ENCODE data around the gene ST6GALNAC3.

Gene ST6GALNAC3

DNA sequence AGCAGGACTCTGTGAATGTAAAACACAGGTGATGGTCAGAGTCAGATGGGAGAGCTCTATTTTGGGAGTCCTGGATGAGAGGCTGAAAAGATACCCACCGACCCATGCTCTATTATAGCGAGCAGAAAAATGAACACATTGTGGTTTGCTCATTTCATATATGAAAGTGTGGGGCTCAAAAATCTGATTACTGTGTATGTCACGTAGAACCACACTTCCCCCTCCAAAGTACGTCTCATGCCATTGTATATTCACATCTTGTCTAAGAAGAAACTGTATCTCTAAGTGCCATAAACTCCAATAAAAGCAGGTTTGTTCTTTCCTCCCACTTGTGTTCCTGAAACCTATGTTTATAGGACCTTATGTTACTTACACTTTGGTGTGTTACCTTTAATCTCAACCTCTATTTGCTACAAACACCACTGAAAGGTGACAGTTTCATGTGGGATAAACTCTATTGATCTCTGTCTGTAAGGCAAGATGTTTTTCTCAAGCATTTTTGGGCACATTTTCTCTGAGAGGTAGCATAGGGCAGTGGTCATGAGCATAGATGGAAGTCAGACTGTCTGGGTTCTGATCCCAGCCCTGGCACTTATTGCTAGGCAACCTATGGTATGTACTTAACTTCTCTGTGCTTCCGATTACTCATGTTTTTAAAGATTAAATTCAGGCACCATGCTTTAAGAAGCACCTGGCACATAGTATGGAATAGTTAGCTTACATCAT is 214.4 kb downstream of the ST6GALNAC3 start:
- H3K27me3 ChIP-seq: no peaks in the 10 kb centered on the region
- H3K27ac ChIP-seq: no peak overlapping the region
- H3K4me1 ChIP-seq (ENCODE audit: control insufficient read depth in 1 of 2, insufficient read depth in 1 of 2, low read depth in 1 of 2, low read length in 1 of 2): no peaks in the 10 kb centered on the region
- TF ChIP-seq, protein P1, sequence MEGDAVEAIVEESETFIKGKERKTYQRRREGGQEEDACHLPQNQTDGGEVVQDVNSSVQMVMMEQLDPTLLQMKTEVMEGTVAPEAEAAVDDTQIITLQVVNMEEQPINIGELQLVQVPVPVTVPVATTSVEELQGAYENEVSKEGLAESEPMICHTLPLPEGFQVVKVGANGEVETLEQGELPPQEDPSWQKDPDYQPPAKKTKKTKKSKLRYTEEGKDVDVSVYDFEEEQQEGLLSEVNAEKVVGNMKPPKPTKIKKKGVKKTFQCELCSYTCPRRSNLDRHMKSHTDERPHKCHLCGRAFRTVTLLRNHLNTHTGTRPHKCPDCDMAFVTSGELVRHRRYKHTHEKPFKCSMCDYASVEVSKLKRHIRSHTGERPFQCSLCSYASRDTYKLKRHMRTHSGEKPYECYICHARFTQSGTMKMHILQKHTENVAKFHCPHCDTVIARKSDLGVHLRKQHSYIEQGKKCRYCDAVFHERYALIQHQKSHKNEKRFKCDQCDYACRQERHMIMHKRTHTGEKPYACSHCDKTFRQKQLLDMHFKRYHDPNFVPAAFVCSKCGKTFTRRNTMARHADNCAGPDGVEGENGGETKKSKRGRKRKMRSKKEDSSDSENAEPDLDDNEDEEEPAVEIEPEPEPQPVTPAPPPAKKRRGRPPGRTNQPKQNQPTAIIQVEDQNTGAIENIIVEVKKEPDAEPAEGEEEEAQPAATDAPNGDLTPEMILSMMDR (IDR thresholded peaks at IDR 0.05): no peak
- H3K36me3 ChIP-seq: no peaks in the 10 kb centered on the region
- H3K4me3 ChIP-seq (ENCODE audit: low read depth in 1 of 2, low read length in 1 of 2): no peak overlapping the region
- H3K9me3 ChIP-seq: no peaks in the 10 kb centered on the region

DNA sequence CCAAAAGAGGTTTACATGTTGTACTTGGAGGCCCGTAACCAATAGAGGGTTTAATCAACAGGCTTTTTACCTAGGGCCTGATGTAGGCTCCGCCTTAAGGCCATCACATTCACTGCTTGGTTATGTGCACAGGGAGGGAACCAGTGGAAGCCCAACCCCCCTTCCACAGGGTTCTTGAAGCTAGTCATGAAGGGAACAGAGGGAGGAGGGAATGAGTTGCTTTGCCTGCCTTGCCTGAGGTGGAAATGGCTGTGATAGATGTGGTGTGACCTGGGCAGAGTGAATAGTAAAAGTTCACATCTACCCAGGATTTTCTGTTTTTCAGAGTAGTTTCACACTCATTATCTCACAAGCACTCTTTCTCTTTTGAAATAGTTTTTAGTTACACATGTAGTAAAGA is 215.1 kb downstream of the ST6GALNAC3 start:
- H3K36me3 ChIP-seq: no peaks in the 10 kb centered on the region
- TF ChIP-seq, protein P1 (IDR thresholded peaks at IDR 0.05): no peak

DNA sequence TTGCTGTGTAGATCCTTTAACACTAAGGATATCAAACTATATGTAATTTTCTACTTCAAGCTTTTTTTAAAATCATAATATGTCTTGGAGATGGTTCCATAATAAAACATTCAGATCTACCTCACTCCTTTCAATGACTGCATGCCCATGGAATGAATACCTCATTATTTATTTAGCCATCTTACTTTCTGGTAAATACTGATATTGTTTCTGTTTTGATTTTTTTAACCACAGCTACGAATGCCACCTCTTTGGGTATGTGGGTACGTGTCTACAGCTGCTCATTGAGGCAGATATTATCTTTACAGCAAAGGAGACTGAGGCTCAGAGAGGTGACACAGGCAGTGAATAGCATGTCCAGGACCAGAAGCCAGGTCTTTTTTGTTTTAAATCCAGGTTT is 215.7 kb downstream of the ST6GALNAC3 start:
- Histone ChIP-seq H3K4me1 (ENCODE audit: control insufficient read depth in 1 of 2, insufficient read depth in 1 of 2, low read depth in 1 of 2, low read length in 1 of 2) (no peaks in the 10 kb centered on the region), H3K36me3 (no peaks in the 10 kb centered on the region), H3K4me3 (ENCODE audit: low read depth in 1 of 2, low read length in 1 of 2) (no peak overlapping the region), H3K27me3 (no peaks in the 10 kb centered on the region), H3K27ac (no peak overlapping the region), H3K9me3 (no peaks in the 10 kb centered on the region)
- TF ChIP-seq, protein P1 (IDR thresholded peaks at IDR 0.05): no peak

More for the DNA sequence above, 215.1 kb downstream of the ST6GALNAC3 start:
- no peaks in the 10 kb centered on the region for H3K27me3 ChIP-seq
- H3K4me1 ChIP-seq (ENCODE audit: control insufficient read depth in 1 of 2, insufficient read depth in 1 of 2, low read depth in 1 of 2, low read length in 1 of 2): no peaks in the 10 kb centered on the region
- no peak overlapping the region for H3K4me3 ChIP-seq (ENCODE audit: low read depth in 1 of 2, low read length in 1 of 2)
- no peak overlapping the region for H3K27ac ChIP-seq
- H3K9me3 ChIP-seq: no peaks in the 10 kb centered on the region

DNA sequence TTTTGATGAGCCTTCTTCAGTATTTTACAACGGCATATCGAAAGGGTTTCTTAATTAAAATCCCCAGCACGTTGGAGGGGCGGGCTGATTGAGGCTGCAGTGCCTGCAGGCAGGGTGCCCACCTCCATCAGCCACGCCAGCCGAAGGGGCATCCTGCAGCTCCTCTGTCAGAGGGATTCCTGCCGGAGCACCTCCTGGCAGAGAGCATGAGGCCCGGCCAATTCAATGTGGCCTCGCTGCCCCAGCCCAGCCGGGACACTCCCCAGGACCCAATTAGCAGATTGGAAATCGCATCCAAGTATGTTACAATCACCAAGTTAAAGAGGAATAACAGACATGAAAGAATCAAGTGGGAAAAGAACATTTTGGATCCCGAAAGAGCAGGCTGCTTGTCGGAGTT is 216.6 kb downstream of the ST6GALNAC3 start:
- Histone ChIP-seq H3K27ac (no peak overlapping the region), H3K27me3 (no peaks in the 10 kb centered on the region), H3K36me3 (no peaks in the 10 kb centered on the region), H3K9me3 (no peaks in the 10 kb centered on the region), H3K4me3 (ENCODE audit: low read depth in 1 of 2, low read length in 1 of 2) (no peak overlapping the region), H3K4me1 (ENCODE audit: control insufficient read depth in 1 of 2, insufficient read depth in 1 of 2, low read depth in 1 of 2, low read length in 1 of 2) (no peaks in the 10 kb centered on the region)
- TF ChIP-seq, protein P1 (IDR thresholded peaks at IDR 0.05): no peak

DNA sequence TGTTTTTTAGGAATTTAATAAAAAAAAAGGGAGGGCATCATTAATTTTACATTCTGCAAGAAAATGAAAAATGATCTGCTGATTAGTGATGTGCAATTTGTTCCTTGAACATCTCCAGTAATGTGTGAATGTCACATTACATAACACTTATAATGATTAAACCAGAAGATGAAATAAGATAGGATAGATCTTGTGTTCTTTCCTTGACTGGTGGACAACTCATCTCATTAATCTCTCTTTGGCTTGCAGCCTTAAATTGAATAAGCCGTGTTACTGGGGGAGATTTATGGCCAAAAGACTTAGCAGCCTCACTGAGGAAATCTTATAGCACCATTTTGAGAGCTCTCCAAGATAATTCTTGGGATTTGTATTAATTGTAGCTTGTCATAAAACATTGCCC is 217.2 kb downstream of the ST6GALNAC3 start:
- no peaks in the 10 kb centered on the region for H3K9me3 ChIP-seq
- H3K4me3 ChIP-seq (ENCODE audit: low read depth in 1 of 2, low read length in 1 of 2): no peak overlapping the region
- H3K27me3 ChIP-seq: no peaks in the 10 kb centered on the region
- no peaks in the 10 kb centered on the region for H3K36me3 ChIP-seq
- H3K4me1 ChIP-seq (ENCODE audit: control insufficient read depth in 1 of 2, insufficient read depth in 1 of 2, low read depth in 1 of 2, low read length in 1 of 2): no peaks in the 10 kb centered on the region
- TF ChIP-seq, protein P1 (IDR thresholded peaks at IDR 0.05): no peak
- H3K27ac ChIP-seq: no peak overlapping the region
